Brain microvascular endothelial cell (primary cell): ENCODE data around the gene ADD3.

ENCODE experiments used
- DNase-seq: peaks from one replicate; pipeline ENCODE4 v3.0.0-alpha.2; 2020
- H3K27ac ChIP-seq: fragments of 250-450 bp; sonication (Bioruptor Pico); 2 replicates; pipeline ENCODE4 v1.5.1; 2020; ENCODE audit warnings: mild to moderate bottlenecking, moderate library complexity
- H3K27me3 ChIP-seq: fragments of 250-450 bp; sonication (Bioruptor Pico); replicated peaks from 2 replicates; pipeline ENCODE4 v1.5.1; 2020; ENCODE audit warnings: mild to moderate bottlenecking
- H3K36me3 ChIP-seq: fragments of 250-450 bp; sonication (Bioruptor Pico); replicated peaks from 2 replicates; pipeline ENCODE4 v1.5.1; 2020; ENCODE audit warnings: mild to moderate bottlenecking
- H3K4me3 ChIP-seq: 2 replicates; pipeline ENCODE4 v1.5.1; 2011; ENCODE audit warnings: low read depth, mild to moderate bottlenecking, control low read depth, low read length, moderate library complexity
- in situ Hi-C: cut with HindIII; loops from 2 replicates; pipeline ENCODE4 v1.10.0; 2017; ENCODE audit warnings: low sequenced_read_pairs, low pct_ligation_motif_present
- TF ChIP-seq, protein P1 (sequence below): IDR thresholded peaks from 2 replicates; pipeline ENCODE4 v1.5.1; 2011; ENCODE audit warnings: low read depth, mild to moderate bottlenecking, moderate library complexity, low read length, control low read depth, inconsistent platforms; ENCODE audit errors: missing control alignments

ADD3 gene

DNA sequence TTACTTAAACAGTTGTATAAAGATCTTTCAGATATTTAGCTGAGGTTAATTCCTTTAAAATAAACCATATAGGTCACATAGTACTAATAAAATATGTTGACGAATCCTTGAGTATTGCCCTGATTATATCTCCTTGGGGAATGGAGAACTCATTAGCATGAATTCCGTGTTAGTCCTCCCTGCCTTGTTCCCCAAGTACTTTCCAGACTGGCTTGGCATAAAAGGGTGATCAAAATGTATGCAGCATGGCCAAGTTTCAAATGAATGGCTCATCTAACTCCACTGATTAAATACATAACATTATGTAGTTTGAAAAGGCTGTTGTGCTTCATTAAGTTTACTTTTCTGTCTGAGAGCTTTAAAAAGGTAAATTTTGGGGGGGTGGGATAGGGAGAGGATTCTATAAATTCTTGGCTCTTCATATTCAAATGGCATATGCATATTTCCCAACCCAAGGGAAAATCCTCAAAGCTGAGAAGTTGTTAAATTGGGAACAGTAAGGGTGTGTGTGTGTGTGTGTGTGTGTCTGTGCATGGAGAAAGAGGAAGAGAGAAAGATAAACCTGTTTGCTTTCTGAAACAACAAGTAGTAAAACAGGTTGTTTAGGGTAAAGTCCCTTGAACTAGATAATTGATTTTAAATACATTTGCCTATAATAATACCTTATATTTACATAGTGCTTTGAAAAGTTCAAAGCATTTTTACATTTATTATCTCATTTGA lies 4.8 kb upstream of the ADD3 start:
- Histone ChIP-seq H3K36me3 (no peaks in the 10 kb centered on the region), H3K27ac (no peak overlapping the region), H3K27me3 (no peaks in the 10 kb centered on the region), H3K4me3 (no peak overlapping the region)
- in situ Hi-C loops, result no loop called here
- TF ChIP-seq, protein P1, sequence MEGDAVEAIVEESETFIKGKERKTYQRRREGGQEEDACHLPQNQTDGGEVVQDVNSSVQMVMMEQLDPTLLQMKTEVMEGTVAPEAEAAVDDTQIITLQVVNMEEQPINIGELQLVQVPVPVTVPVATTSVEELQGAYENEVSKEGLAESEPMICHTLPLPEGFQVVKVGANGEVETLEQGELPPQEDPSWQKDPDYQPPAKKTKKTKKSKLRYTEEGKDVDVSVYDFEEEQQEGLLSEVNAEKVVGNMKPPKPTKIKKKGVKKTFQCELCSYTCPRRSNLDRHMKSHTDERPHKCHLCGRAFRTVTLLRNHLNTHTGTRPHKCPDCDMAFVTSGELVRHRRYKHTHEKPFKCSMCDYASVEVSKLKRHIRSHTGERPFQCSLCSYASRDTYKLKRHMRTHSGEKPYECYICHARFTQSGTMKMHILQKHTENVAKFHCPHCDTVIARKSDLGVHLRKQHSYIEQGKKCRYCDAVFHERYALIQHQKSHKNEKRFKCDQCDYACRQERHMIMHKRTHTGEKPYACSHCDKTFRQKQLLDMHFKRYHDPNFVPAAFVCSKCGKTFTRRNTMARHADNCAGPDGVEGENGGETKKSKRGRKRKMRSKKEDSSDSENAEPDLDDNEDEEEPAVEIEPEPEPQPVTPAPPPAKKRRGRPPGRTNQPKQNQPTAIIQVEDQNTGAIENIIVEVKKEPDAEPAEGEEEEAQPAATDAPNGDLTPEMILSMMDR, result no peak
- DNase-seq, result no peak

DNA sequence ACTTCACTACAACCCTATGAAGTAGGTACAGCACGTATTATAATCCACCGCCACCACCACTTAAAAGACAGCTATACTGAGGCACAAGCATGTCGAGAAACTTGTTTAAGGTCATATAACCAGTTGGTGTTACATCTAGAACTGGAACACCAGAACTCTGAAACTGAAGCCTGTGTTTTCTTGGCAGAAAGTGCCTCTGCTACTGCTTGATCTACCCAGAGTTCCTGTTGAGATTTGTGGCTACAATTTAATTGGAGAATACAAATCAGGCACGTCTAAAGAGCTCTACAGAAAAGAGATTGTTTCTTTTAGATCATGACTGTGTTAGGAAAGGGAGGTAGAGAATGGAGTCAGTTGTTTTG lies 4.3 kb upstream of the ADD3 start:
- H3K4me3 ChIP-seq, result no peak overlapping the region
- no peak overlapping the region for H3K27ac ChIP-seq
- TF ChIP-seq, protein P1, result no peak
- no peaks in the 10 kb centered on the region for H3K36me3 ChIP-seq
- in situ Hi-C loops, result no loop called here
- H3K27me3 ChIP-seq, result no peaks in the 10 kb centered on the region
- DNase-seq, result no peak

DNA sequence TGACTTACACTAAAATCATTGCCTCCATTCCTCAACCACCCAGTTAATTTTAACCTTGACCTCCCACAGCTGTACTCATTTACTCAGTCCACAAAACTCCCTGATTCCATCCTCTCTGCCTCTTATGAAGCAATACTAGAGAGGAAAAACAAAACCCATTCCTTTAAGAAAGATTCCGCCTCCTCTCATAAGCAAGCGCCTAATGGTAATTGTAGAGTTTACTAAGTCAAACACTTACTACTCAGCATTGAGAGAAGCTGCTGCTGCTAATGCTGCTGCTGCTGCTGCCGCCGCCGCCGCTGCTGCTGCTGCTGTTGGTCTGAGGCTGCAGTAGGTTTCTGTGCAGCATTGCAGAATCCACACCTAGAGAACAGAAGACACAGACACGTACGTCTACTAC lies 2.1 kb upstream of the ADD3 start:
- Histone ChIP-seq H3K4me3 (peak overlapping the region; percentile 76), H3K36me3 (no peaks in the 10 kb centered on the region), H3K27me3 (no peaks in the 10 kb centered on the region), H3K27ac (peak overlapping the region; percentile 95)
- in situ Hi-C loops, result no loop called here
- TF ChIP-seq, protein P1, result no peak
- peak; percentile 40 for DNase-seq

DNA sequence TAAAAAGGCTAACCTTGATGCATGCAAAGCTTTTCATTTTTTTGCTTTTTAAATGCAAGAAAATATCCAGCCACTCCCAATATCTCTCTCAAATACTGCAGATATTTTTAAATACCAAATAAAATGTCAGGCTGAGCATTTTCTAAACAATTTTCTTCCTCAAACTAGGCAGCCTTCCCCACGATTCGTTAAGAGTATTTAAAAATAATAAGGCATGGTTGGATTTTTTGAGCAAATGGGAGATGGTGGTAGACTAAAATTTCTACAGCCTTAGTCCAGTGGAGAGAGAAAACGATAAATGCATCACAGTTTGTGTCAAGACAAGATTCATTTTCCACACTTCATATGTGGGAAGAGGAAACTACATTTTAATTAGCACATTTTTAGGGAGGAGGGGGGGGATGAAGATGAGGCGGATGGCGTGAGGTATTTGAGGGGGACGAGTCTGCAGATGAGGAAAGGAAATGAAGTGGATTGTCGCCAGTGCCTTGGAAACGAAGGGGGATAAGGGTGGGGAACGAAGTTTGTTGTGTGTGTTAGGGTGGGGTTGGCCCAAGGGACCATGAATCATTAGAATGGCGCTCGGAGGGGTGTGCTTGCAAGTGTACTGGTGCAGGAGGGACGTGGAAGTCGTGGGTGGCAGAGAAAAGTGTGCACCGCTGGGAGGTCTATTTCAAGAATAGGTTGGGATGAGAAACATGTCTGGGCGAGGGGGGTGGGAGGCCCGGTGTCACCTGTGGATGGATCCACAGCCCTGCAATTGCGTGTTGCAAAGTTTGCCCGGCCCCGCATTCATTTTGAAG lies 1.2 kb upstream of the ADD3 start:
- in situ Hi-C loops, result no loop called here
- peak overlapping the region; percentile 76 for H3K4me3 ChIP-seq

DNA sequence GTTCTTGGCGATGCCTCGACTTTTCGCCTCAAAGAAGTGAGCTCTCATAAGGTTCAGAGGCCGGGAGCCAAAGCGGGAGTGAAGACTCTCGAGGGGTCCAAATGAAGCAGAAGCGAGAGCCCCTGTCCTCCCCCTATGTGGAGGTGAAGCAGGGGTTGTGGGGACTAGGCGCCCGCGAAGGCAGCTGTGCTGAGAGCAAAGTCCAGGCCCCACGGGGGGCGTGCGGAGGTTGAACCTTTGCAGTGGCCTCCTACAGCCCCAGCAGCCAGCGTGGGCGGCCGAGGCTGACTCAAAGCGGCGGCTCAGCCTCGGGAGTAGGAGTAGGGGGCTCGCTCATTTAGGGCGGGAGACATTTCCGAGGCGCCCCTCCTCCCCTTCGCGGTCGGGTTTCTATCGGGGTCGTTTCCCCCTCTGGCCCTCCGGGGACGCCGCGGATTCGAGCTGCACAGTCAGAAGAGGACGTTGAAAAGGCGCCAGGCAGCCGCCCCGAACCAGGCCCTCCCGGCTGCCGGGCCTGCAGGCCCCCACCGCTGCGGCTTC lies 553 bp upstream of the ADD3 start:
- peak overlapping the region; percentile 76 for H3K4me3 ChIP-seq
- peak overlapping the region; percentile 95 for H3K27ac ChIP-seq
- H3K36me3 ChIP-seq, result no peaks in the 10 kb centered on the region
- TF ChIP-seq, protein P1, result no peak
- DNase-seq, result no peak
- in situ Hi-C loops, result no loop called here
- no peaks in the 10 kb centered on the region for H3K27me3 ChIP-seq

More for the DNA sequence above, 1.2 kb upstream of the ADD3 start:
- TF ChIP-seq, protein P1, result no peak
- peak; percentile 78 for DNase-seq
- H3K27me3 ChIP-seq, result no peaks in the 10 kb centered on the region
- peak overlapping the region; percentile 95 for H3K27ac ChIP-seq
- no peaks in the 10 kb centered on the region for H3K36me3 ChIP-seq
